Ishikawa (cell line): ENCODE measurements around the gene ALG14.

Experiments
- CEBPB ChIP-seq: IDR thresholded peaks from 2 replicates; pipeline ENCODE4 v1.6.1; 2012
- CREB1 ChIP-seq: IDR thresholded peaks from 2 replicates; pipeline ENCODE4 v1.6.1; 2012; ENCODE audit warnings: low read depth
- EGR1 ChIP-seq: IDR thresholded peaks from 2 replicates; pipeline ENCODE4 v1.6.1; 2012
- EP300 ChIP-seq: IDR thresholded peaks from 2 replicates; pipeline ENCODE4 v1.6.1; 2012; ENCODE audit warnings: borderline replicate concordance
- FOXM1 ChIP-seq: IDR thresholded peaks from 2 replicates; pipeline ENCODE4 v1.6.1; 2012; ENCODE audit warnings: low read depth, borderline replicate concordance
- NFIC ChIP-seq: IDR thresholded peaks from 2 replicates; pipeline ENCODE4 v1.6.1; 2012
- RAD21 ChIP-seq: IDR thresholded peaks from 2 replicates; pipeline ENCODE4 v1.6.1; 2012; ENCODE audit warnings: low read depth
- REST ChIP-seq: IDR thresholded peaks from 2 replicates; pipeline ENCODE4 v1.6.1; 2012; ENCODE audit warnings: low read depth, mild to moderate bottlenecking
- TAF1 ChIP-seq: IDR thresholded peaks from 2 replicates; pipeline ENCODE4 v1.6.1; 2012; ENCODE audit warnings: low read depth, mild to moderate bottlenecking
- TCF12 ChIP-seq: IDR thresholded peaks from 2 replicates; pipeline ENCODE4 v1.6.1; 2012; ENCODE audit warnings: low read depth
- TEAD4 ChIP-seq: IDR thresholded peaks from 2 replicates; pipeline ENCODE4 v1.6.1; 2012
- USF1 ChIP-seq: IDR thresholded peaks from 2 replicates; pipeline ENCODE4 v1.6.1; 2012
- YY1 ChIP-seq: IDR thresholded peaks from 2 replicates; pipeline ENCODE4 v1.6.1; 2012; ENCODE audit warnings: low read depth
- ZBTB7A ChIP-seq: IDR thresholded peaks from 2 replicates; pipeline ENCODE4 v1.6.1; 2012; ENCODE audit warnings: low read depth
- TF ChIP-seq, protein P1 (sequence below): IDR thresholded peaks from 2 replicates; pipeline ENCODE4 v1.6.1; 2012

Gene ALG14

GRCh38 chr1:95049935-95050334 is 22.8 kb downstream of the ALG14 start:
- TF ChIP-seq TAF1 (no peak), YY1 (no peak), EGR1 (no peak), REST (no peak), RAD21 (no peak), CREB1 (no peak), TEAD4 (no peak), EP300 (no peak), FOXM1 (no peak), TCF12 (no peak), NFIC (no peak), USF1 (no peak), CEBPB (no peak)
- TF ChIP-seq, protein P1, sequence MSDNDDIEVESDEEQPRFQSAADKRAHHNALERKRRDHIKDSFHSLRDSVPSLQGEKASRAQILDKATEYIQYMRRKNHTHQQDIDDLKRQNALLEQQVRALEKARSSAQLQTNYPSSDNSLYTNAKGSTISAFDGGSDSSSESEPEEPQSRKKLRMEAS = no peak

DNA sequence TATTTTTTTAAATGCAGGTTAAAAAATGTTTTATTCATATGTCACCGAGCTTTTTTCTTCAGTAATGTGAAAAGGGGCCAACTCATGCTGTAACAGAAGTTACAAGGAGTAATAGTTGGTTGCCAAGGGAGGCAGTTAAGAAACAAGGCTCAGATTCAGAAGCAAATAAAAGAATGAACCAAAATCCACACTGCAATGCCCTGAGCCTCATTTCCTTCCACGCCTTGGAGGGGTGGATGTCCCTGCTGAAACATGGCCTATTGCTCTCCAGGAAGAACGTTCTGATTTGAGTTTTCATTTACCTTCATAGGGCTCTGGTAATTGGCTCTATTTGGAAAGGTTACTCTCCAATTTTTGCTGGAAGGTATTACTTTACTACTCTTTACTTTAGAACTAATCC is 24.4 kb downstream of the ALG14 start:
- TF ChIP-seq CEBPB (no peak), USF1 (no peak), TCF12 (no peak), NFIC (no peak), EGR1 (no peak), FOXM1 (no peak), YY1 (no peak), TEAD4 (no peak), ZBTB7A (no peak), REST (no peak), RAD21 (no peak), TAF1 (no peak), EP300 (no peak), CREB1 (no peak)
- TF ChIP-seq, protein P1 = no peak

- no peak for TF ChIP-seq TAF1
Measured at GRCh38 chr1:95046359-95046758, 26.4 kb downstream of the ALG14 start.

DNA sequence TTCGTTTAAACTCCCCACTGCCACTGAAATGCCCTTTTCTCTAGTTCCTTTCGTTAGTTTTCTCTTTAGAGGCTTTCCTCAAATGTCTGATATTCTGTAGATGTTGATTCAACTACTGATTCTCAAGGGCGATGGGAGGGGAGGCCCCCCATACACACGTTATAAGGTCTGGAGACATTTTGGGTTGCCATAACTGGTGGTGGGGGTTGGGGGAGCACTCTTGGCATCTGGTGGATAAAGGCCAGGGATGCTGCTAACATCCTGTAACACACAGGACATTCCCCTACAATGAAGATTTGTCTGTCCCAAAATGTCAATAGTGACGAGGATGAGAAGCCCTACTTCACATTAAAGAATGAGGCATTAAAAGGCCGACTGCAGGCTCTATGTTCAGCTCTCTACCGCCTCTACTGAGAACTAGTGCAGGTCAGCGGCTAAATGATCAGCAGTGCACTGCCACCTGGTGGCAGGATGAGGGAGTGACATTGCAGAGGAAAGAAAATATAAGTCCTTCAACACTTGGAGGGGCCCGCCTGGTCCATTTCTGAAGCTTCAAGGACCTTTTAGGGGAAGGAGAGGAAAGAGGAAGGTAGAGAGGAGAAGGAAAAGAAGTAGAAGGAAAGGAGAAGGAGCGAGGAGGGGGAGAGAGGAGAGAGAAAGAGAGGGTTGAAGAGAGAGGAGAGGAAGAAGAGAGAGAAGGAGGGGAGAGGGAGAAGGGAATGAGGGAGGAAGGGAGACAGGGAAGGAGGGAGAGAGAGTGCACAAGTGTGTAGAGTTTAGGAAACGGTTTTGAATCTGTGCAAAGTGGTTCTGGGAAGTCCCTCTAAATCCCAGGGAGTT is 29.4 kb downstream of the ALG14 start:
- TF ChIP-seq EGR1 (no peak), RAD21 (peak; percentile 96)

DNA sequence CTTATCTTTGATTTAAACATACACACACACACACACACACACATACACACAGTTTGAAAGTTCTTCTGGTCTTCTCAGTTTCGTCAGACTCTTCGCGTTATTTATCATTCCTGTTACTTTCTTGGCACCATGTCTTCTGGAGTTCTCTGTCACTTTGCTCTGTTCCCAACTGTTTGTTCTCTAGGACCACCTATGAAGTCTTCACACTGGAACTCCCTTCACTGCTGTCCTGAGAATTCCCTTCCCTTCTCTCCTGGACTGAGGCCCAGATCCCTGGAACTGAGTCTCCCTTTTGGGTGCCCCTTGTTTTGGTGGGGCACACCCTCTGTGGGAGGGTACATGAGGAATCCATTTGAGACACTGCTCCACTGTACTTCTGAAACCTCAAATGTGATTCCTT is 30.5 kb downstream of the ALG14 start:
- TF ChIP-seq NFIC = no peak
- no peak for TF ChIP-seq RAD21
- no peak for TF ChIP-seq CEBPB
- no peak for TF ChIP-seq REST
